Tibial artery (tissue), 4 donors: ENCODE measurements around the gene CDHR3.
A peak's percentile ranks its signal among the peaks of the same experiment; 100 is the strongest.

Experiments used
- DNase-seq, 2 donors: peaks; one replicate each; pipeline ENCODE4 v3.0.0-alpha.2; 2019
- H3K27ac ChIP-seq, 2 donors: fragments of 200-600 bp; sonication (generic) in 1 of 2; 1 replicate in 1 of 2; 2 replicates in 1 of 2; pipeline ENCODE4 v1.5.1; 2018 to 2019; ENCODE audit warnings: mild to moderate bottlenecking in 1 of 2
- H3K27me3 ChIP-seq, 2 donors: fragments of 200-600 bp; sonication (generic) in 1 of 2; one replicate each; pipeline versions ENCODE4 v1.5.1 to v1.6.0; 2016 to 2019
- H3K36me3 ChIP-seq, 3 donors: fragments of 200-600 bp; sonication (generic) in 2 of 3; one replicate each; pipeline ENCODE4 v1.5.1; 2016 to 2019; ENCODE audit warnings: mild to moderate bottlenecking in 2 of 3
- H3K4me1 ChIP-seq, 4 donors: fragments of 200-600 bp; sonication (generic) in 2 of 4; 1 replicate in 3 of 4; 2 replicates in 1 of 4; pipeline ENCODE4 v1.5.1; 2016 to 2019
- H3K4me3 ChIP-seq, 2 donors: fragments of 200-600 bp; sonication (generic) in 1 of 2; 1 replicate in 1 of 2; 2 replicates in 1 of 2; pipeline ENCODE4 v1.5.1; 2018 to 2019; ENCODE audit warnings: mild to moderate bottlenecking in 2 of 2
- H3K9me3 ChIP-seq, 3 donors: fragments of 200-600 bp; sonication (generic) in 1 of 3; one replicate each; pipeline ENCODE4 v1.5.1; 2016 to 2019
- CTCF ChIP-seq, 2 experiments: fragments of 200-600 bp in 1 of 2; fragments of 450-650 bp in 1 of 2; IDR thresholded peaks; one replicate each; pipeline ENCODE4 v1.5.1; 2017 to 2019; ENCODE audit warnings: antibody characterized with exemption in 2 of 2, mild to moderate bottlenecking in 1 of 2, moderate library complexity in 1 of 2
- intact Hi-C: fragments of 100-400 bp; cut with DNase I; formaldehyde crosslinking; loops from one replicate; pipeline ENCODE4 v1.15.0; 2023; ENCODE audit warnings: low total_unique reads

CDHR3 gene

GRCh38 chr7:106062006-106062405 lies 98.9 kb downstream of the CDHR3 start:
- DNase-seq, result no peak
- H3K27ac ChIP-seq, result no peak overlapping the region
- no peak for TF ChIP-seq CTCF (IDR thresholded peaks at IDR 0.05)

DNA sequence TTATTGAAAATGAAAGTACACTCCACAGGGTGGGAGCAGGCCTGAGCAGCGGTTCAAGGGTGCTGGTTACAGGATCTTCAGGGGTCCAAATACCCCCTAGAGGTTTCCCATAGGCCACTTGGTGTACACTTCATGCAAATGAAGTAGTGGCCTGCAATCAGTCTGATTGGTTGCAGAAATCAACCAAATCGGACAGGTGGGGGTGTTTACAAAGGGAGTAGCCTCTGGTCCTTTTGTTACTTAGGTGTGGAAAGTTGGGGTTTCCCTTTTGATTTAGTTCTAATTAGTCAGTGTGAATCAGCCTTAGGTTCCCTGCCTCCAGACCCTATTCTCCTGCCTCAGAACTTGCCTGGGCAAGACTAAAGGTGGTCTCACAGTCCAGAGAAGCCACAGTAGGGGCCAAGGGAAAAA lies 99.5 kb downstream of the CDHR3 start:
- H3K4me3 ChIP-seq, result no peak overlapping the region

More at GRCh38 chr7:106062006-106062405, 98.9 kb downstream of the CDHR3 start:
- Histone ChIP-seq H3K27me3 (no peaks in the 10 kb centered on the region), H3K4me1 (peaks cover 0 to 39% (median 13%) of the 10 kb centered on the region in 4 donors), H3K36me3 (no peaks in the 10 kb centered on the region), H3K9me3 (no peaks in the 10 kb centered on the region), H3K4me3 (no peak overlapping the region)
- intact Hi-C loops, result no loop called here

DNA sequence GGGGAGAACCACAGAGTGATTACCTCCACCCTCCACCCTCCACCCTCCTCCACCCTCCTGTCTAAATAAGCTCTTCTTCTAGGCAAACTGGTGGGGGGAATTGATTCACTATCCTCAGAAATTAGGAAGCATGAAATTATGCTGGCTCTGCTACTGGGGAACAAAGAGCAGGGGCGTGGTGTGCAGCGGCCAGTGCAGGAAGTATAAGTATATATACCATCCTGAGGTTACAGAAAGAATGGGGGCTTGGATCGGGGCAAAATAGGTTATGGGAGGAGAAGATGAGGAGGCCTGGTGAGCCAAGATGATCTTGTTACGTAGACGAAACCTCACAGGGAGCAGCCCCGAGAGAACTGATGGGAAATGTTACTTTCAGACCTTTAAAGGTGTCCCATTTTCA lies 100.0 kb downstream of the CDHR3 start:
- Histone ChIP-seq H3K27ac (no peak overlapping the region), H3K4me1 (peaks cover 0 to 36% (median 12%) of the 10 kb centered on the region in 4 donors), H3K4me3 (no peak overlapping the region), H3K36me3 (no peaks in the 10 kb centered on the region), H3K9me3 (no peaks in the 10 kb centered on the region), H3K27me3 (no peaks in the 10 kb centered on the region)
- intact Hi-C loops, result no loop called here
- TF ChIP-seq CTCF (IDR thresholded peaks at IDR 0.05), result no peak
- DNase-seq, result no peak

More for the DNA sequence above, 99.5 kb downstream of the CDHR3 start:
- no peaks in the 10 kb centered on the region for H3K27me3 ChIP-seq
- intact Hi-C loops, result no loop called here
- no peaks in the 10 kb centered on the region for H3K36me3 ChIP-seq
- no peak for TF ChIP-seq CTCF (IDR thresholded peaks at IDR 0.05)
- DNase-seq, result no peak
- H3K4me1 ChIP-seq, result peaks cover 0 to 39% (median 12%) of the 10 kb centered on the region in 4 donors
- H3K27ac ChIP-seq, result no peak overlapping the region
- no peaks in the 10 kb centered on the region for H3K9me3 ChIP-seq

- H3K36me3 ChIP-seq, result no peaks in the 10 kb centered on the region
- no peaks in the 10 kb centered on the region for H3K9me3 ChIP-seq
- intact Hi-C loops, result no loop called here
- H3K27ac ChIP-seq, result no peak overlapping the region
- no peak for TF ChIP-seq CTCF (IDR thresholded peaks at IDR 0.05)
- H3K4me3 ChIP-seq, result no peak overlapping the region
- DNase-seq, result no peak
- H3K4me1 ChIP-seq, result peaks cover 0 to 29% (median 12%) of the 10 kb centered on the region in 4 donors
- no peaks in the 10 kb centered on the region for H3K27me3 ChIP-seq
Observed at GRCh38 chr7:106063692-106064091, 100.6 kb downstream of the CDHR3 start.

DNA sequence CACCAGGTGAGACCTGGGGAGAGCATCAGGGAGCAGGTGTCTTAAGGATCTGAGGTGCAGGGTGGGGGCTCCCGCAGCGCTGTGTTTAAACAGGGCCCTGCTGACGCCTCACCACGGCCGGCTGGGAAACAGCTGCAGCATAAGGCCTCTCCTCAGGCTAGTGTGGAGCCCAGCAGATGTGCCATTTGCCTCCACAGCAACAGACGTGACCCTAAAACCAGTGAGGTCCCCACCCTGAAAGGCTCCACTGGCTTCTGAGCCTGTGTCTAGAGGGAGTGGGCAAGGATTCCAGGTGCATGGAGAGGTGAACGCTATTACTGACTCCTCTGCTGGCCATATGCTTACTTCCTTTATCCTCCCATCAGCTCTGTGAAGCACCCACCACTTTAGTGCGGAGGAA lies 101.3 kb downstream of the CDHR3 start:
- H3K36me3 ChIP-seq, result no peaks in the 10 kb centered on the region
- peaks cover 0 to 25% (median 12%) of the 10 kb centered on the region in 4 donors for H3K4me1 ChIP-seq
- H3K27ac ChIP-seq, result peak overlapping the region; percentile 71 to 73
- no peaks in the 10 kb centered on the region for H3K9me3 ChIP-seq
- no peaks in the 10 kb centered on the region for H3K27me3 ChIP-seq
- H3K4me3 ChIP-seq, result no peak overlapping the region
- intact Hi-C loops, result no loop called here
- TF ChIP-seq CTCF (IDR thresholded peaks at IDR 0.05), result no peak
- DNase-seq, result no peak
